ENCODE measurements around the gene AUTS2.

The AUTS2 gene

GRCh38 chr7:70568674-70569334, 970.5 kb downstream of the AUTS2 start:
- peaks cover 72% of the 10 kb centered on the region for H3K4me1 ChIP-seq (ENCODE audit: insufficient read depth, low read length)
- H3K27me3 ChIP-seq (ENCODE audit: insufficient read depth, low read length) = no peaks in the 10 kb centered on the region
- H3K4me3 ChIP-seq (ENCODE audit: low read length) = no peak overlapping the region
- H3K9me3 ChIP-seq (ENCODE audit: low read length) = no peaks in the 10 kb centered on the region
- no peak overlapping the region for H2AFZ ChIP-seq (ENCODE audit: low read depth, low read length)
- H3K36me3 ChIP-seq (ENCODE audit: insufficient read depth, low read length) = no peaks in the 10 kb centered on the region

- no peaks in the 10 kb centered on the region for H3K36me3 ChIP-seq (ENCODE audit: insufficient read depth, low read length)
- no peak overlapping the region for H2AFZ ChIP-seq (ENCODE audit: low read depth, low read length)
- H3K4me1 ChIP-seq (ENCODE audit: insufficient read depth, low read length) = peaks cover 78% of the 10 kb centered on the region
- H3K4me3 ChIP-seq (ENCODE audit: low read length) = no peak overlapping the region
- H3K27me3 ChIP-seq (ENCODE audit: insufficient read depth, low read length) = no peaks in the 10 kb centered on the region
- no peaks in the 10 kb centered on the region for H3K9me3 ChIP-seq (ENCODE audit: low read length)
Measured at GRCh38 chr7:70569335-70569819, 971.1 kb downstream of the AUTS2 start.

GRCh38 chr7:70570029-70570428, 971.8 kb downstream of the AUTS2 start:
- Histone ChIP-seq H3K36me3 (ENCODE audit: insufficient read depth, low read length) (no peaks in the 10 kb centered on the region), H3K4me3 (ENCODE audit: low read length) (no peak overlapping the region), H2AFZ (ENCODE audit: low read depth, low read length) (no peak overlapping the region), H3K27me3 (ENCODE audit: insufficient read depth, low read length) (no peaks in the 10 kb centered on the region), H3K9me3 (ENCODE audit: low read length) (no peaks in the 10 kb centered on the region), H3K4me1 (ENCODE audit: insufficient read depth, low read length) (peaks cover 84% of the 10 kb centered on the region)

- Histone ChIP-seq H3K27me3 (ENCODE audit: insufficient read depth, low read length) (no peaks in the 10 kb centered on the region), H3K4me3 (ENCODE audit: low read length) (no peak overlapping the region), H3K36me3 (ENCODE audit: insufficient read depth, low read length) (no peaks in the 10 kb centered on the region), H3K9me3 (ENCODE audit: low read length) (no peaks in the 10 kb centered on the region), H2AFZ (ENCODE audit: low read depth, low read length) (no peak overlapping the region), H3K4me1 (ENCODE audit: insufficient read depth, low read length) (peaks cover 90% of the 10 kb centered on the region)
Measured at GRCh38 chr7:70570961-70571360, 972.7 kb downstream of the AUTS2 start.

- H3K36me3 ChIP-seq (ENCODE audit: insufficient read depth, low read length) = no peaks in the 10 kb centered on the region
- no peak overlapping the region for H2AFZ ChIP-seq (ENCODE audit: low read depth, low read length)
- H3K4me3 ChIP-seq (ENCODE audit: low read length) = no peak overlapping the region
- peaks cover 91% of the 10 kb centered on the region for H3K4me1 ChIP-seq (ENCODE audit: insufficient read depth, low read length)
- H3K9me3 ChIP-seq (ENCODE audit: low read length) = no peaks in the 10 kb centered on the region
- no peaks in the 10 kb centered on the region for H3K27me3 ChIP-seq (ENCODE audit: insufficient read depth, low read length)
Measured at GRCh38 chr7:70571403-70571934, 973.2 kb downstream of the AUTS2 start.

- Histone ChIP-seq H3K27me3 (ENCODE audit: insufficient read depth, low read length) (no peaks in the 10 kb centered on the region), H2AFZ (ENCODE audit: low read depth, low read length) (no peak overlapping the region), H3K36me3 (ENCODE audit: insufficient read depth, low read length) (no peaks in the 10 kb centered on the region), H3K4me1 (ENCODE audit: insufficient read depth, low read length) (peaks cover 90% of the 10 kb centered on the region), H3K9me3 (ENCODE audit: low read length) (no peaks in the 10 kb centered on the region), H3K4me3 (ENCODE audit: low read length) (no peak overlapping the region)
Measured at GRCh38 chr7:70571961-70572360, 973.7 kb downstream of the AUTS2 start.

GRCh38 chr7:70572571-70572970, 974.3 kb downstream of the AUTS2 start:
- no peaks in the 10 kb centered on the region for H3K27me3 ChIP-seq (ENCODE audit: insufficient read depth, low read length)

GRCh38 chr7:70573071-70573661, 974.9 kb downstream of the AUTS2 start:
- Histone ChIP-seq H3K9me3 (ENCODE audit: low read length) (no peaks in the 10 kb centered on the region), H2AFZ (ENCODE audit: low read depth, low read length) (no peak overlapping the region), H3K36me3 (ENCODE audit: insufficient read depth, low read length) (no peaks in the 10 kb centered on the region), H3K4me1 (ENCODE audit: insufficient read depth, low read length) (peaks cover 80% of the 10 kb centered on the region), H3K27me3 (ENCODE audit: insufficient read depth, low read length) (no peaks in the 10 kb centered on the region), H3K4me3 (ENCODE audit: low read length) (no peak overlapping the region)

More at GRCh38 chr7:70572571-70572970, 974.3 kb downstream of the AUTS2 start:
- no peaks in the 10 kb centered on the region for H3K36me3 ChIP-seq (ENCODE audit: insufficient read depth, low read length)
- no peak overlapping the region for H2AFZ ChIP-seq (ENCODE audit: low read depth, low read length)
- H3K4me1 ChIP-seq (ENCODE audit: insufficient read depth, low read length) = peaks cover 84% of the 10 kb centered on the region
- H3K9me3 ChIP-seq (ENCODE audit: low read length) = no peaks in the 10 kb centered on the region
- H3K4me3 ChIP-seq (ENCODE audit: low read length) = no peak overlapping the region

- peaks cover 75% of the 10 kb centered on the region for H3K4me1 ChIP-seq (ENCODE audit: insufficient read depth, low read length)
Measured at GRCh38 chr7:70573696-70574095, 975.4 kb downstream of the AUTS2 start.

GRCh38 chr7:70574314-70574834, 976.1 kb downstream of the AUTS2 start:
- Histone ChIP-seq H3K36me3 (ENCODE audit: insufficient read depth, low read length) (no peaks in the 10 kb centered on the region), H3K4me1 (ENCODE audit: insufficient read depth, low read length) (peaks cover 70% of the 10 kb centered on the region), H2AFZ (ENCODE audit: low read depth, low read length) (no peak overlapping the region), H3K9me3 (ENCODE audit: low read length) (no peaks in the 10 kb centered on the region), H3K4me3 (ENCODE audit: low read length) (peak overlapping the region; percentile 6), H3K27me3 (ENCODE audit: insufficient read depth, low read length) (no peaks in the 10 kb centered on the region)

More at GRCh38 chr7:70573696-70574095, 975.4 kb downstream of the AUTS2 start:
- Histone ChIP-seq H3K4me3 (ENCODE audit: low read length) (no peak overlapping the region), H3K36me3 (ENCODE audit: insufficient read depth, low read length) (no peaks in the 10 kb centered on the region), H3K27me3 (ENCODE audit: insufficient read depth, low read length) (no peaks in the 10 kb centered on the region), H2AFZ (ENCODE audit: low read depth, low read length) (no peak overlapping the region), H3K9me3 (ENCODE audit: low read length) (no peaks in the 10 kb centered on the region)

- Histone ChIP-seq H3K27me3 (ENCODE audit: insufficient read depth, low read length) (no peaks in the 10 kb centered on the region), H3K4me1 (ENCODE audit: insufficient read depth, low read length) (peaks cover 67% of the 10 kb centered on the region), H3K36me3 (ENCODE audit: insufficient read depth, low read length) (no peaks in the 10 kb centered on the region), H3K4me3 (ENCODE audit: low read length) (no peak overlapping the region), H2AFZ (ENCODE audit: low read depth, low read length) (no peak overlapping the region), H3K9me3 (ENCODE audit: low read length) (no peaks in the 10 kb centered on the region)
Measured at GRCh38 chr7:70574970-70575799, 976.9 kb downstream of the AUTS2 start.

- Histone ChIP-seq H3K9me3 (ENCODE audit: low read length) (no peaks in the 10 kb centered on the region), H2AFZ (ENCODE audit: low read depth, low read length) (no peak overlapping the region), H3K4me1 (ENCODE audit: insufficient read depth, low read length) (peaks cover 49% of the 10 kb centered on the region), H3K27me3 (ENCODE audit: insufficient read depth, low read length) (no peaks in the 10 kb centered on the region), H3K36me3 (ENCODE audit: insufficient read depth, low read length) (no peaks in the 10 kb centered on the region), H3K4me3 (ENCODE audit: low read length) (no peak overlapping the region)
Measured at GRCh38 chr7:70577078-70577477, 978.8 kb downstream of the AUTS2 start.

- H3K27me3 ChIP-seq (ENCODE audit: insufficient read depth, low read length) = no peaks in the 10 kb centered on the region
- no peak overlapping the region for H3K4me3 ChIP-seq (ENCODE audit: low read length)
- no peaks in the 10 kb centered on the region for H3K36me3 ChIP-seq (ENCODE audit: insufficient read depth, low read length)
- H2AFZ ChIP-seq (ENCODE audit: low read depth, low read length) = no peak overlapping the region
- peaks cover 50% of the 10 kb centered on the region for H3K4me1 ChIP-seq (ENCODE audit: insufficient read depth, low read length)
- no peaks in the 10 kb centered on the region for H3K9me3 ChIP-seq (ENCODE audit: low read length)
Measured at GRCh38 chr7:70578131-70578530, 979.9 kb downstream of the AUTS2 start.

Measured in neuron (in vitro differentiated cells).